Omental fat pad (tissue), 4 donors: Measurements from ENCODE around the gene KCNC1. TPM values are rescaled to one million over a fixed set of nuclear protein-coding genes. Genes with fewer than 3 reads are reported as not detected.

Source experiments
- ATAC-seq: fragments of 150-250 bp; one replicate; pipeline ENCODE4 v1.9.1; 2016; ENCODE audit warnings: mild to moderate bottlenecking, moderate library complexity; ENCODE audit not compliant: low FRiP score
- DNase-seq: peaks from one replicate; pipeline ENCODE4 v3.0.0-alpha.2; 2019; ENCODE audit warnings: low spot score
- total RNA-seq, 4 donors: library from RNA; depleted of rRNA; stranded (reverse); fragments of >200 nt; gene quantifications; one replicate each; pipeline ENCODE4 v1.1.0, GENCODE V29; 2016
- TF ChIP-seq, protein P1 (sequence below), 3 donors: fragments of 450-650 bp; IDR thresholded peaks; one replicate each; pipeline ENCODE4 v1.5.1; 2016 to 2017; ENCODE audit warnings: antibody characterized with exemption in 3 of 3, mild to moderate bottlenecking in 3 of 3, moderate library complexity in 2 of 3

The KCNC1 gene
- total RNA-seq, 4 donors from 2014 or later = not detected

DNA sequence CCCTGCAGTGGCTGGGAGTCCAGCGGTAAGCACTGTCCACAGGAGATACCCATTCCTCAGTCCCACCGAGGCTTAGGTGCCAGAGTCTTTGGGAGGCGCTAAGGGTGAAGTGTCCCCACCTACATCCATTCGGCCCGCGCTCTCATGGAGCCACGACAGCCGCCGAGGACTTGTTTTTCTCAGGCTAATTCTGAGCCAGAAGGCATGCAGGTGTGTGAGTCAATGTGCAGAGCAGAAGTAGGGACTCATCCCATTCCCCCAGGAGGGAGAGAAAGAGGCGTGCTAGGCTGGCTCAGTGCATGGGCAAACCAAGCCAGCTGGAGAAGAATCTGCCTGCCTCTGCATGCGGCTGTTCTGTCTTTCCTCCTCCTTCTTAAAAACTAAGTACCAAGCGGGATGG is 46.6 kb downstream of the KCNC1 start:
- ATAC-seq = no peak
- TF ChIP-seq, protein P1, sequence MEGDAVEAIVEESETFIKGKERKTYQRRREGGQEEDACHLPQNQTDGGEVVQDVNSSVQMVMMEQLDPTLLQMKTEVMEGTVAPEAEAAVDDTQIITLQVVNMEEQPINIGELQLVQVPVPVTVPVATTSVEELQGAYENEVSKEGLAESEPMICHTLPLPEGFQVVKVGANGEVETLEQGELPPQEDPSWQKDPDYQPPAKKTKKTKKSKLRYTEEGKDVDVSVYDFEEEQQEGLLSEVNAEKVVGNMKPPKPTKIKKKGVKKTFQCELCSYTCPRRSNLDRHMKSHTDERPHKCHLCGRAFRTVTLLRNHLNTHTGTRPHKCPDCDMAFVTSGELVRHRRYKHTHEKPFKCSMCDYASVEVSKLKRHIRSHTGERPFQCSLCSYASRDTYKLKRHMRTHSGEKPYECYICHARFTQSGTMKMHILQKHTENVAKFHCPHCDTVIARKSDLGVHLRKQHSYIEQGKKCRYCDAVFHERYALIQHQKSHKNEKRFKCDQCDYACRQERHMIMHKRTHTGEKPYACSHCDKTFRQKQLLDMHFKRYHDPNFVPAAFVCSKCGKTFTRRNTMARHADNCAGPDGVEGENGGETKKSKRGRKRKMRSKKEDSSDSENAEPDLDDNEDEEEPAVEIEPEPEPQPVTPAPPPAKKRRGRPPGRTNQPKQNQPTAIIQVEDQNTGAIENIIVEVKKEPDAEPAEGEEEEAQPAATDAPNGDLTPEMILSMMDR (IDR thresholded peaks at IDR 0.05) = no peak
- DNase-seq = no peak

DNA sequence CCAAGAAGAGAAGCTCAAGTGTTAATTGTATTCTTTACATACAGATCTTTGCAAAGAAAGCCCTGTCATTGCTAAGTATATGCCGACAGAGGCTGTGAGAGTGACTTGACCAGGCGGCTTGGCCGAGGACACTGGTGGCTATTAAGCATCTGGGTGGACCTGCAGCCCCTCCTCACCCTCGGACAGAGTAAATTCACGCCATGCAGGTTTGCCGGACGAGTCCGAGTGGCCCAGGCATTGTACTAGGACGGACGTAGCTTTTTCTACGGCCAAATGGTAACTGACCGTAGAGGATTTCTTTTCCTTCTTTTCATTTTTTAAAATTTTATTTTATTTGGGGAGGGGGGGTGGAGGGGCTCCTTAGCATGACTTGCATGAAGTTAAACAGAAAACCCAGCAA is 47.0 kb downstream of the KCNC1 start:
- ATAC-seq = no peak
- DNase-seq = no peak
- TF ChIP-seq, protein P1 (IDR thresholded peaks at IDR 0.05) = no peak

DNA sequence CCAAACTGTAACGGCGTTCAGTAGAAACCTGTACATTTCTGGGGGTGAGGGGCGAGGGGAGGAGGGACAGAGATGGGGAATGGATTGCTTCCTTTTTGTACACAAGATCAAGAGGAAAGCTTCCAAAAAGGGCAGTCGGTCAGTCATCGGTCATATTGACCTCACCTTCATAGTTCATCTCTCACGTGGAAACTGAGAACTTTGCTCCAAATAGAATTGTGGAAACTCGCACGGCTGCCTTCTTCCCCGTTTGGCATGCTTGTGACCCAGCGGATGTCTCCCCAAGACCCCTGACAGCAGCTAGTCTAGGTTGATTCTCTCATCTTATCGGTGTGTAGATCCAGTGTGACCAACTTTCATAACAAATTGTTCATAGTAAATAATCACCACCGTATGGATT is 47.6 kb downstream of the KCNC1 start:
- TF ChIP-seq, protein P1 (IDR thresholded peaks at IDR 0.05) = no peak
- DNase-seq (no peak), ATAC-seq (no peak)

DNA sequence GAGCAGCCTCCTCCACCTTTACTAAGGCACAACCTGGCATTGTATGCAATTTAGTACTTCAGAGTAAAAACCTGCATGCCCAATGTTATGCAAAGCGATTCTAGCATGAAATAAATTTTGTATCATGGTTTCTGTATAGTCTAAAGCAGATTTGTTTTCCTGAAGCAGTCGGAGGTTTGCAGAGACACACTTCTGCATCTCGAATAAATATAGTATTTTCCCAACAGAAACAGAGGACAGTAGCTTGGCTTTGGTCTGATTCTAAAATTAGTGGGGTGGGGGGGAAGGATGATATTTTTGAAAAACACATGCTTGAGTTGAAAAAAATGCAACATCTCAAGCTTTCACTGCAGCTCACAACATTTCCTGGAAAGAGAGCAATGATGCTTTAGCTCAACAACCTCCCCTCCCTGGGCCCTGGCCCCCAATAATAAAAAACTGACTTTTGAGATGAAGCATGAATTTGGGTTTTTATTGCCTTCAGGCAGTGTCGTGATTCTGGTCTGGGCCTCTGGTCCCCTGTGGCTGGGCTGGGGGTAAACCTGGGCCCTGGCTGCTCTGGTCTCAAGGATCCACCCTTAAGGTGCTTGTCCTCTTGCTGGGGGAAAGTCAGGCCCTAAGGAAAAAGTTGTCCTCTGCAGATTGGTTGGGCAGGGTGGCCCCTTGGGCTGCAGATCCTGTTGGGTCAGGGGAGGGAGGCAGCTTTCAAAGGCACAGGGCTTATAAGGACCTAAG is 48.2 kb downstream of the KCNC1 start:
- TF ChIP-seq, protein P1 (IDR thresholded peaks at IDR 0.05) = no peak
- DNase-seq (no peak), ATAC-seq (no peak)

DNA sequence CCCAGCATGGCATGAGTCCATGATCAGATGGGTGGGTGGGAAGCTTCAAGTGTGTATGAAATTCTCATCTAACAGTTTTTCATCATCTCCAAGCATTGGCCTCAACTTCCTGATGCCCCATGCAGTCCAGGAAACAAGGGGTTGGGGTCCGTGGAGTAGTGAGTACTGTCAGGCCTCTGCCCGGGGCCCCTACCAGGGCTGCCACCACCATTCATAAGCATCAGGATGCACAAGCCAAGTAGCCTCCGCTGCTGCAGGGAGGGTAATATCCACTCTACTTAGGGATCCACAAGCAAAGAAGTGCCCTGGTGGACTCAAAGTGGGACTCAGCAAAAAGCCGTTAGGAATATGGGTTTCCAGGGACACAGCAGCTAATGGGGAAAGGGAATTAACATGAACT is 49.3 kb downstream of the KCNC1 start:
- TF ChIP-seq, protein P1 (IDR thresholded peaks at IDR 0.05) = no peak
- ATAC-seq (no peak), DNase-seq (no peak)

DNA sequence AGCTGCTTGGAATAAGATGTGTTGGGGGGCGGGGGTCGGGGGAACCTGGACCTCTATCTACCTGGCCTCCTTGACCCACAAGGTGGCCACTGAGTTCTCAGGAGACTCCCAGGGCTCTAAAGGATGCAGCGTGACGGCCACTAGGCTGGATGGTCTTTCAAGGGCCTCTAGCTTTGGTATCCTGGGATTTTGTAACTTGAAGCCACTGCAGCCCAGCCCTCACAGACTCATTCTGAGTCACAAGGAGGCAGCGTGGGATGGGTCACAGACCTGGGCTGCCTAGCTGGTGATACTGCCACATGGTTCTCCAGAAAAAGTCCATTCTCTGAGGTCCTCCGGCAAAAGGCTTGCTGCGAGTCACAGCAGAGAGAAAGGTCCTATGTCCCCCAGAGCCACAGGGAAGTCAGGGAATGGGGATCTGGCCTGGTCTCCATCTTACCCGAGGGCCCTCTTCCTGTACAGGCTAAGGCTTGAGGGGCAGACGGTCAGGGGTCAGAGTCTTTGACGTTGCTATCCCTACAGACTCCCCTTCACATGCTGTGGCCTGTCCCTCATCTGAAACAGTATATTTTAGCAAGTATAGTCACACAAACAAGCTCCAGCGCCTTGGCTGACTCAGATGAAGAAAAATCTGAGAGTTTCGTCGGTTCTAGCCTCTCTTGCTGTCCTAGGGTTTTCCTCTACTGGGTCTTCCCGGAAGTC is 52.4 kb downstream of the KCNC1 start:
- TF ChIP-seq, protein P1 (IDR thresholded peaks at IDR 0.05) = no peak
- ATAC-seq (no peak), DNase-seq (no peak)

DNA sequence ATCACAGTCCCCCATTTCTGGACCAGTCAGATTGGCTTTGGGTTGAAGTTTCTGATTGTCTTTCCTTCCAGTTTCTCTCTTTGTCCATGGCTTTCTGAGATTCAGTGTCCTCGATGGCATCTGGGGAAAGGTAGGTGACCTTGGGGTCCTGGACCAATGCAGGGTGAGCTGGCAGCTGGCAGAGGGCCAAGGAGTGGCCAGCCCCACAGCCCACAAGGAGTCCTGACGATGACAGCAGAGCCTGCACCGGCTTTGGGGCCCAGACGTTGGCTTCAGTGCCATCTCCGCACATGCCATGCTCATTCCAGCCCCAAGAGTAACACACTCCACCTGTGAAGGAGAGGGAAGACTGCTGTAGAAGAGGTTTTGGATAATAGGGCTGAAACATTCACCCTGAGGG is 53.5 kb downstream of the KCNC1 start:
- TF ChIP-seq, protein P1 (IDR thresholded peaks at IDR 0.05) = no peak
- no peak for DNase-seq
- no peak for ATAC-seq
